Thyroid gland (tissue), 4 donors: ENCODE measurements around the gene BAHCC1.

ENCODE experiments used
- CTCF ChIP-seq, 6 experiments: fragments of 200-600 bp in 3 of 6; fragments of 450-650 bp in 3 of 6; sonication (generic) in 3 of 6; IDR thresholded peaks; one replicate each; pipeline ENCODE4 v1.5.1; 2016 to 2019; ENCODE audit warnings: antibody characterized with exemption in 6 of 6, mild to moderate bottlenecking in 2 of 6, inconsistent platforms in 1 of 6, moderate library complexity in 1 of 6
- POLR2A ChIP-seq, 2 donors: fragments of 450-650 bp; IDR thresholded peaks; one replicate each; pipeline ENCODE4 v1.6.1; 2017; ENCODE audit warnings: antibody characterized with exemption in 2 of 2, mild to moderate bottlenecking in 2 of 2, moderate library complexity in 1 of 2

- TF ChIP-seq CTCF (IDR thresholded peaks at IDR 0.05) = no peak
- TF ChIP-seq POLR2A (IDR thresholded peaks at IDR 0.05) = no peak
These were observed 79.7 kb downstream of the BAHCC1 start for GRCh38 chr17:81474958-81475357.
